OCI-LY1 (cell line): ENCODE measurements around the gene GALNT13.

ENCODE experiments used
- H2AFZ ChIP-seq: fragments of 200-600 bp; sonication (generic), shearing (Covaris generic); 2 replicates; pipeline ENCODE4 v1.6.0; 2014; ENCODE audit warnings: antibody characterized with exemption, mild to moderate bottlenecking, low read length
- H3F3A ChIP-seq: fragments of 200-600 bp; sonication (generic), shearing (Covaris generic); 2 replicates; pipeline ENCODE4 v1.6.0; 2014; ENCODE audit warnings: mild to moderate bottlenecking, antibody characterized with exemption, low read length, moderate library complexity; ENCODE audit not compliant: insufficient read depth
- H3K27ac ChIP-seq: fragments of 200-600 bp; sonication (generic); 2 replicates; pipeline ENCODE4 v1.5.1; 2014; ENCODE audit warnings: low read length, mixed run types, mild to moderate bottlenecking, low read depth; ENCODE audit not compliant: poor library complexity, severe bottlenecking
- H3K27me3 ChIP-seq: fragments of 200-600 bp; sonication (generic); 2 replicates; pipeline ENCODE4 v1.6.0; 2014; ENCODE audit warnings: antibody characterized with exemption, mild to moderate bottlenecking, low read length, moderate library complexity; ENCODE audit not compliant: insufficient read depth
- H3K36me3 ChIP-seq: fragments of 200-600 bp; sonication (generic); 2 replicates; pipeline ENCODE4 v1.6.1; 2014; ENCODE audit warnings: mild to moderate bottlenecking, antibody characterized with exemption, low read length, moderate library complexity, mixed read lengths; ENCODE audit not compliant: insufficient read depth
- H3K4me1 ChIP-seq: fragments of 200-600 bp; sonication (generic); 2 replicates; pipeline ENCODE4 v1.5.1; 2014; ENCODE audit warnings: mild to moderate bottlenecking, low read length, moderate library complexity; ENCODE audit not compliant: insufficient read depth, severe bottlenecking
- H3K4me2 ChIP-seq: fragments of 200-600 bp; sonication (generic), shearing (Covaris generic); 2 replicates; pipeline ENCODE4 v1.6.1; 2014; ENCODE audit warnings: low read length
- H3K4me3 ChIP-seq: fragments of 200-600 bp; sonication (generic); 2 replicates; pipeline ENCODE4 v1.5.1; 2014; ENCODE audit warnings: low read length, low read depth, mild to moderate bottlenecking, mixed read lengths; ENCODE audit not compliant: poor library complexity, severe bottlenecking
- H3K79me2 ChIP-seq: fragments of 200-600 bp; shearing (Covaris generic); 2 replicates; pipeline ENCODE4 v1.6.1; 2016; ENCODE audit warnings: mixed run types, low read length, mixed read lengths; ENCODE audit not compliant: insufficient read depth
- H3K9ac ChIP-seq: fragments of 200-600 bp; sonication (generic), shearing (Covaris generic); 2 replicates; pipeline ENCODE4 v1.6.1; 2014; ENCODE audit warnings: mild to moderate bottlenecking, low read length, mixed read lengths
- H3K9me2 ChIP-seq: fragments of 200-600 bp; sonication (generic), shearing (Covaris generic); 2 replicates; pipeline ENCODE4 v1.6.1; 2014; ENCODE audit warnings: low read depth, mild to moderate bottlenecking, low read length, mixed read lengths
- H3K9me3 ChIP-seq: fragments of 200-600 bp; shearing (Covaris generic); 2 replicates; pipeline ENCODE4 v1.6.1; 2014; ENCODE audit warnings: low read length, mixed read lengths
- H4K20me1 ChIP-seq: fragments of 200-600 bp; sonication (generic), shearing (Covaris generic); 2 replicates; pipeline ENCODE4 v1.6.0; 2016; ENCODE audit warnings: mild to moderate bottlenecking, low read length; ENCODE audit not compliant: insufficient read depth
- CTCF ChIP-seq: fragments of 200-600 bp; sonication (generic), shearing (Covaris generic); IDR thresholded peaks from 2 replicates; pipeline ENCODE4 v1.5.1; 2017; ENCODE audit warnings: mild to moderate bottlenecking, antibody characterized with exemption, low read length, moderate library complexity, mixed read lengths
- EZH2 ChIP-seq: fragments of 200-600 bp; sonication (generic), shearing (Covaris generic); IDR thresholded peaks from 2 replicates; pipeline ENCODE4 v1.8.0; 2017; ENCODE audit warnings: borderline replicate concordance, mixed run types, mild to moderate bottlenecking, antibody characterized with exemption, low read length, moderate library complexity, mixed read lengths

Gene GALNT13

DNA sequence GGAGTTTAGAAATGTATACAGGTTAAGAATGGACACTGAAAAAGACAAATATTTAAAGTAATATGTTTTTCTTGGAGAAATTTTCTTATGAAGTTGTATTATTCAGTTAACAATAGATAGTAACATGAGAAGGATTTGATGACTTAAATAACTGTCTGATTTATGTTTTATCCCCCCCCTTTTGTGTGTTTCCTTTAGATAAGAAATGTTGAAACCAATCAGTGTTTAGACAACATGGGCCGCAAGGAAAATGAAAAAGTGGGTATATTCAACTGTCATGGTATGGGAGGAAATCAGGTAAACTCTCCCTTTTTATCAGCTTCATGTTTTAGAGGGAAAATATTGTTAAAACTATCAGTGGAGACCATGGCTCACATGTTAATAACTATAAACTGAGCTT lies 537.1 kb downstream of the GALNT13 start:
- H4K20me1 ChIP-seq, result no peaks in the 10 kb centered on the region
- no peak overlapping the region for H2AFZ ChIP-seq
- H3K9me2 ChIP-seq, result no peaks in the 10 kb centered on the region
- H3K27me3 ChIP-seq, result no peaks in the 10 kb centered on the region
- no peak overlapping the region for H3K4me2 ChIP-seq
- H3K79me2 ChIP-seq, result no peaks in the 10 kb centered on the region
- TF ChIP-seq CTCF (no peak), EZH2 (no peak)
- H3K4me1 ChIP-seq, result no peaks in the 10 kb centered on the region
- no peaks in the 10 kb centered on the region for H3F3A ChIP-seq
- no peak overlapping the region for H3K9ac ChIP-seq
- no peak overlapping the region for H3K27ac ChIP-seq
- no peak overlapping the region for H3K4me3 ChIP-seq
- H3K9me3 ChIP-seq, result no peaks in the 10 kb centered on the region
- no peaks in the 10 kb centered on the region for H3K36me3 ChIP-seq

DNA sequence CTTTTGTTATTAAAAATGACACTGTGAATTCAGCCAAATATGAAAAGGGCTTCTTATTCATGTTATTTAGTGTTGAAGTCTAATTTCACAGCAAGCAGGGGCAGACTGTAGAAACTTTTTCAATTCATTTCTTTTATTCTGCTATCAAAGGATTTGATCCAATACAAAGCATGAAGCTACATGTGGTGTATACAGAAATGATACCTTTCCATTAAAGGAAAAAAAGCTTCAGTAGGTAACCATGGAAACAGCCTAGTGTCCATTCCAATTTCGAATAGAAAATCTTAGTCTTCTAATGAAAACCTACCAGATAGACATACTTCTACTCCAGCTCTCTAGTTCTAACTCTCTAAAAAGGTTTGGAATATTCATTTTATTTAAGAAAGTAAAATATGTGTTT lies 550.5 kb downstream of the GALNT13 start:
- Histone ChIP-seq H3K9me3 (no peaks in the 10 kb centered on the region), H3K9me2 (no peaks in the 10 kb centered on the region), H3K4me1 (no peaks in the 10 kb centered on the region), H3K27me3 (no peaks in the 10 kb centered on the region), H3K9ac (no peak overlapping the region), H3K27ac (no peak overlapping the region), H3F3A (no peaks in the 10 kb centered on the region), H2AFZ (no peak overlapping the region), H3K4me3 (no peak overlapping the region), H3K79me2 (no peaks in the 10 kb centered on the region), H3K36me3 (no peaks in the 10 kb centered on the region), H3K4me2 (no peak overlapping the region), H4K20me1 (no peaks in the 10 kb centered on the region)
- TF ChIP-seq CTCF (no peak), EZH2 (no peak)

DNA sequence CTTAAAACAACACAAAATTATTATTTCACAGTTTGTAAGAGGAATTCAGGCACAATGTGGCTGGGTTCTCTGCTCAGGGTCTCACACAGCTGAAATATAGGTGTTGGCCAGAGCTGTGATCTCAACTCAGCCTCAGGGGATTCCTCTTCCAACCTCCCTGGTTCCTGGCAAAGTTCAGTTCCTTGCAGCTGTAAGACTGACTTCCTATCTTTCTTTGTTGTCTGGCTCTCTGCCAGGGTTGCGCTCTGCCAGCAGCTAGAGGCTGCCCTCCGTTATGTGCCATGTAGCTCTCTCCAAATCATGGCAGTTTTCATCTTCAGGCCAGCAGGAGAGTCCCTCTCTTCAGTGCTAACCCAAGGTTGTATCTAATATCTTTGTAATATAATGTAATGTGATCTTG lies 554.3 kb downstream of the GALNT13 start:
- H3K79me2 ChIP-seq, result no peaks in the 10 kb centered on the region
- H3K36me3 ChIP-seq, result no peaks in the 10 kb centered on the region
- no peaks in the 10 kb centered on the region for H3K27me3 ChIP-seq
- H3K4me1 ChIP-seq, result no peaks in the 10 kb centered on the region
- no peaks in the 10 kb centered on the region for H3K9me2 ChIP-seq
- H3K4me2 ChIP-seq, result no peak overlapping the region
- TF ChIP-seq EZH2 (no peak), CTCF (no peak)
- H3K4me3 ChIP-seq, result no peak overlapping the region
- H4K20me1 ChIP-seq, result no peaks in the 10 kb centered on the region
- no peaks in the 10 kb centered on the region for H3F3A ChIP-seq
- H2AFZ ChIP-seq, result no peak overlapping the region
- H3K9me3 ChIP-seq, result no peaks in the 10 kb centered on the region
- no peak overlapping the region for H3K27ac ChIP-seq
- H3K9ac ChIP-seq, result no peak overlapping the region
